HCT116 (cell line): ENCODE results near the gene INCENP. TPM values are rescaled to one million over a fixed set of nuclear protein-coding genes. Genes with fewer than 3 reads are reported as not detected.

Source experiments
- ATAC-seq: fragments of 200-7000 bp; cut with Tn5 transposase; 2 replicates; pipeline ENCODE4 v1.9.1; 2020; ENCODE audit warnings: mild to moderate bottlenecking, moderate library complexity
- BruUV-seq: library from RNA; stranded (reverse); fragments of 400-500 nt; replicated peaks from 2 replicates; lab custom pipeline; 2021; lab: Mats Ljungman, UMichigan
- CTCF ChIA-PET: fragments of 300-600 bp; sonication (Branson Sonifier 250); formaldehyde crosslinking; loops from one replicate; lab custom pipeline; 2021; ENCODE audit warnings: antibody characterized with exemption; lab: Charles Lee
- POLR2A ChIA-PET: fragments of 300-600, 350-600 bp; sonication (Branson Sonifier 250); formaldehyde crosslinking; loops from one replicate; lab custom pipeline; 2021; ENCODE audit warnings: antibody characterized with exemption; lab: Charles Lee
- RAD21 ChIA-PET, 2 experiments: fragments of 300-600 bp; sonication (Branson Sonifier 250); formaldehyde crosslinking; loops; one replicate each; lab custom pipeline; 2023; ENCODE audit warnings: low total read pairs in 2 of 2; ENCODE audit not compliant: uncharacterized antibody in 2 of 2, unreplicated experiment in 2 of 2, low non-redundant PET in 1 of 2; lab: Charles Lee
- DNase-seq: peaks from one replicate; pipeline ENCODE4 v3.0.0-alpha.2; 2010; ENCODE audit warnings: low read depth, low spot score
- H2AFZ ChIP-seq: fragments of 200-600 bp; shearing (Covaris generic), sonication (generic); 2 replicates; pipeline ENCODE4 v1.6.1; 2017; ENCODE audit warnings: low read depth, mixed run types, mixed read lengths, antibody characterized with exemption, low read length; ENCODE audit not compliant: poor library complexity, severe bottlenecking
- H3K27ac ChIP-seq: 2 replicates; pipeline ENCODE4 v1.5.1; 2012; ENCODE audit warnings: low read depth, low read length
- H3K27me3 ChIP-seq: fragments of 200-600 bp; sonication (generic); 2 replicates; pipeline ENCODE4 v1.6.1; 2016; ENCODE audit warnings: mixed run types, low read length, mixed read lengths; ENCODE audit not compliant: insufficient read depth
- H3K36me3 ChIP-seq, 2 experiments: fragments of 200-500 bp in 1 of 2; fragments of 200-600 bp in 1 of 2; sonication (Bioruptor generic) in 1 of 2; sonication (generic) in 1 of 2; 2 replicates each; pipeline versions ENCODE4 v1.5.1 to v1.6.1; 2014 to 2016; ENCODE audit warnings: low read length in 2 of 2, inconsistent platforms in 1 of 2, mixed read lengths in 1 of 2, mixed run types in 1 of 2; ENCODE audit not compliant: insufficient read depth in 2 of 2, control insufficient read depth in 1 of 2
- H3K4me1 ChIP-seq, 2 experiments: fragments of 200-600 bp in 1 of 2; sonication (generic) in 1 of 2; 2 replicates each; pipeline versions ENCODE4 v1.5.1 to v1.6.1; 2012 to 2017; ENCODE audit warnings: low read length in 2 of 2, inconsistent platforms in 1 of 2, mild to moderate bottlenecking in 1 of 2, mixed read lengths in 1 of 2, mixed run types in 1 of 2, moderate library complexity in 1 of 2; ENCODE audit not compliant: insufficient read depth in 2 of 2, control insufficient read depth in 1 of 2
- H3K4me2 ChIP-seq: fragments of 200-600 bp; sonication (generic); 2 replicates; pipeline ENCODE4 v1.6.1; 2017; ENCODE audit warnings: mixed run types, low read length, mixed read lengths
- H3K4me3 ChIP-seq, 2 experiments: fragments of 200-600 bp in 1 of 2; sonication (generic) in 1 of 2; replicated peaks in 1 of 2; 2 replicates each; pipeline ENCODE4 v1.5.1; 2011 to 2016; ENCODE audit warnings: low read length in 2 of 2, control low read depth in 1 of 2, low read depth in 1 of 2, mild to moderate bottlenecking in 1 of 2, mixed read lengths in 1 of 2, mixed run types in 1 of 2
- H3K79me2 ChIP-seq: fragments of 200-600 bp; sonication (generic); 2 replicates; pipeline ENCODE4 v1.6.1; 2017; ENCODE audit warnings: mild to moderate bottlenecking, mixed run types, low read length, moderate library complexity, mixed read lengths; ENCODE audit not compliant: insufficient read depth
- H3K9ac ChIP-seq: fragments of 200-600 bp; sonication (generic); 2 replicates; pipeline ENCODE4 v1.6.1; 2016; ENCODE audit warnings: low read length, mixed read lengths
- H3K9me2 ChIP-seq: fragments of 200-600 bp; sonication (generic), shearing (Covaris generic); 2 replicates; pipeline ENCODE4 v1.6.1; 2017; ENCODE audit warnings: mixed run types, mild to moderate bottlenecking, moderate library complexity; ENCODE audit not compliant: insufficient read depth
- H3K9me3 ChIP-seq, 2 experiments: fragments of 200-500 bp in 1 of 2; fragments of 200-600 bp in 1 of 2; sonication (Bioruptor generic) in 1 of 2; sonication (generic) in 1 of 2; 2 replicates each; pipeline ENCODE4 v1.6.1; 2014 to 2017; ENCODE audit warnings: low read length in 2 of 2, mixed read lengths in 2 of 2, inconsistent platforms in 1 of 2, low read depth in 1 of 2, mild to moderate bottlenecking in 1 of 2, mixed run types in 1 of 2, moderate library complexity in 1 of 2; ENCODE audit not compliant: control insufficient read depth in 1 of 2, insufficient read depth in 1 of 2
- H4K20me1 ChIP-seq: fragments of 200-600 bp; sonication (generic), shearing (Covaris generic); 2 replicates; pipeline ENCODE4 v1.6.1; 2017; ENCODE audit warnings: mixed run types, mild to moderate bottlenecking, moderate library complexity; ENCODE audit not compliant: insufficient read depth
- CBX3 ChIP-seq: IDR thresholded peaks from 2 replicates; pipeline ENCODE4 v1.6.1; 2012; ENCODE audit warnings: low read depth
- CEBPB ChIP-seq: IDR thresholded peaks from 2 replicates; pipeline ENCODE4 v1.6.1; 2012; ENCODE audit warnings: low read depth
- EGR1 ChIP-seq: IDR thresholded peaks from 2 replicates; pipeline ENCODE4 v1.6.1; 2012; ENCODE audit warnings: low read depth
- ELF1 ChIP-seq: IDR thresholded peaks from 2 replicates; pipeline ENCODE4 v1.6.1; 2012; ENCODE audit warnings: low read depth, borderline replicate concordance
- EZH2 ChIP-seq: fragments of 200-600 bp; sonication (generic); IDR thresholded peaks from 2 replicates; pipeline ENCODE4 v1.6.1; 2017; ENCODE audit warnings: antibody characterized with exemption, mixed run types
- EZH2phosphoT487 ChIP-seq: fragments of 200-600 bp; IDR thresholded peaks from 2 replicates; pipeline ENCODE4 v1.6.1; 2018; ENCODE audit warnings: antibody characterized with exemption, borderline replicate concordance
- JUND ChIP-seq: IDR thresholded peaks from 2 replicates; pipeline ENCODE4 v1.6.1; 2012
- MAX ChIP-seq: IDR thresholded peaks from 2 replicates; pipeline ENCODE4 v1.6.1; 2012
- REST ChIP-seq: IDR thresholded peaks from 2 replicates; pipeline ENCODE4 v1.6.1; 2012; ENCODE audit warnings: low read depth
- SP1 ChIP-seq: IDR thresholded peaks from 2 replicates; pipeline ENCODE4 v1.6.1; 2012; ENCODE audit warnings: low read depth
- TCF7L2 ChIP-seq: IDR thresholded peaks from 2 replicates; pipeline ENCODE4 v1.7.0; 2011; ENCODE audit warnings: borderline replicate concordance, inconsistent platforms; ENCODE audit not compliant: insufficient read depth, insufficient read length; ENCODE audit errors: extremely low read depth
- YY1 ChIP-seq: IDR thresholded peaks from 2 replicates; pipeline ENCODE4 v1.6.1; 2011; ENCODE audit warnings: low read length, low read depth, moderate library complexity, mild to moderate bottlenecking; ENCODE audit not compliant: insufficient replicate concordance; ENCODE audit errors: extremely low read depth
- intact Hi-C: fragments of 100-400 bp; cut with micrococcal nuclease; formaldehyde crosslinking; loops from 2 replicates; pipeline ENCODE4 v1.10.0; 2022
- total RNA-seq: library from RNA; stranded (reverse); gene quantifications from one replicate; pipeline ENCODE4 v1.2.1, GENCODE V29; 2021; ENCODE audit not compliant: unreplicated experiment

INCENP gene
- total RNA-seq, 1 experiment from 2014 or later: 118 TPM

GRCh38 chr11:62145261-62145871, 21.6 kb downstream of the INCENP start:
- Histone ChIP-seq H3K36me3 (peaks cover 59 to 64% of the 10 kb centered on the region in 2 experiments; a peak in 3 of 4 replicates), H3K4me3 (no peak overlapping the region), H3K9ac (no peak overlapping the region), H3K9me2 (no peaks in the 10 kb centered on the region), H3K27ac (no peak overlapping the region), H2AFZ (no peak overlapping the region), H3K79me2 (no peaks in the 10 kb centered on the region), H3K9me3 (no peaks in the 10 kb centered on the region), H3K27me3 (no peaks in the 10 kb centered on the region), H4K20me1 (no peaks in the 10 kb centered on the region), H3K4me1 (no peaks in the 10 kb centered on the region), H3K4me2 (no peak overlapping the region)
- no peak for DNase-seq
- intact Hi-C loops: no loop called here
- ChIA-PET RAD21 (no interaction called here), POLR2A (no interaction called here), CTCF (no interaction called here)
- BruUV-seq: no TSS peak
- no peak for TF ChIP-seq EZH2phosphoT487
- no peak for TF ChIP-seq TCF7L2
- no peak for TF ChIP-seq ELF1
- no peak for TF ChIP-seq JUND
- no peak for TF ChIP-seq CEBPB
- no peak for TF ChIP-seq CBX3
- TF ChIP-seq MAX: no peak
- no peak for TF ChIP-seq EZH2
- no peak for TF ChIP-seq EGR1
- no peak for ATAC-seq

- no peak for ATAC-seq
- Histone ChIP-seq H3K4me1 (no peaks in the 10 kb centered on the region), H4K20me1 (no peaks in the 10 kb centered on the region), H3K4me3 (no peak overlapping the region), H3K27me3 (no peaks in the 10 kb centered on the region), H3K36me3 (peaks cover 58 to 63% of the 10 kb centered on the region in 2 experiments; a peak in 3 of 4 replicates), H3K27ac (no peak overlapping the region), H3K9me2 (no peaks in the 10 kb centered on the region), H3K9ac (no peak overlapping the region), H3K79me2 (no peaks in the 10 kb centered on the region), H2AFZ (no peak overlapping the region), H3K9me3 (no peaks in the 10 kb centered on the region), H3K4me2 (no peak overlapping the region)
- BruUV-seq: no TSS peak
- intact Hi-C loops: no loop called here
- RAD21 ChIA-PET: no interaction called here
- no peak for DNase-seq
- CTCF ChIA-PET: no interaction called here
- POLR2A ChIA-PET: no interaction called here
- TF ChIP-seq YY1: no peak
- no peak for TF ChIP-seq REST
- TF ChIP-seq EZH2: no peak
- TF ChIP-seq SP1: no peak
- no peak for TF ChIP-seq TCF7L2
Measured at GRCh38 chr11:62146476-62147200, 22.8 kb downstream of the INCENP start.
